DND-41 (cell line): ENCODE measurements around the gene ACSS3.

ENCODE experiments used
- EZH2 ChIP-seq: IDR thresholded peaks from 3 replicates; pipeline ENCODE4 v1.6.1; 2012; ENCODE audit warnings: borderline replicate concordance, low read depth, mild to moderate bottlenecking, moderate library complexity, low read length, inconsistent platforms; ENCODE audit not compliant: severe bottlenecking
- TF ChIP-seq, protein P1 (sequence below): IDR thresholded peaks from 2 replicates; pipeline ENCODE4 v1.5.1; 2012; ENCODE audit warnings: borderline replicate concordance, low read length, moderate library complexity, mild to moderate bottlenecking; ENCODE audit not compliant: poor library complexity, severe bottlenecking; ENCODE audit errors: extremely low read depth

DNA sequence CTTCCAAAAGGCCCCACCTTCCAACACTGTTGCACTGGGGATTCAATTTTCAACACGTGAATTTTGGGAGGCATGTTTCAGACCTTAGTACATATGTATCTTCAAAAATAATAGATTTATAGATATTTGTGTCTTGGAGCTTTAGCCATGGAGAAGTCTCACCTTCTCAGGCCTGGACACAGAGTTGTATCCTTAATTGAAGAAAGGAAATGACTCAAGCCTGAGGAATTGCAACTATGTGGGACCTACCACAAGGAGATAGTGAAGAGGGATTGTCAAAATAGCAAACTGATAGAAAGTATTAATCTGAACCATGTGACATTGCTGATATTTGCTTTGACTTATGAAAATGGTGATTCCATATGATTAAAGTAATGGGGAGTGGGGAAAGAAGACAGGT, 89.8 kb downstream of the ACSS3 start:
- TF ChIP-seq, protein P1, sequence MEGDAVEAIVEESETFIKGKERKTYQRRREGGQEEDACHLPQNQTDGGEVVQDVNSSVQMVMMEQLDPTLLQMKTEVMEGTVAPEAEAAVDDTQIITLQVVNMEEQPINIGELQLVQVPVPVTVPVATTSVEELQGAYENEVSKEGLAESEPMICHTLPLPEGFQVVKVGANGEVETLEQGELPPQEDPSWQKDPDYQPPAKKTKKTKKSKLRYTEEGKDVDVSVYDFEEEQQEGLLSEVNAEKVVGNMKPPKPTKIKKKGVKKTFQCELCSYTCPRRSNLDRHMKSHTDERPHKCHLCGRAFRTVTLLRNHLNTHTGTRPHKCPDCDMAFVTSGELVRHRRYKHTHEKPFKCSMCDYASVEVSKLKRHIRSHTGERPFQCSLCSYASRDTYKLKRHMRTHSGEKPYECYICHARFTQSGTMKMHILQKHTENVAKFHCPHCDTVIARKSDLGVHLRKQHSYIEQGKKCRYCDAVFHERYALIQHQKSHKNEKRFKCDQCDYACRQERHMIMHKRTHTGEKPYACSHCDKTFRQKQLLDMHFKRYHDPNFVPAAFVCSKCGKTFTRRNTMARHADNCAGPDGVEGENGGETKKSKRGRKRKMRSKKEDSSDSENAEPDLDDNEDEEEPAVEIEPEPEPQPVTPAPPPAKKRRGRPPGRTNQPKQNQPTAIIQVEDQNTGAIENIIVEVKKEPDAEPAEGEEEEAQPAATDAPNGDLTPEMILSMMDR, result no peak
- no peak for TF ChIP-seq EZH2
